ENCODE measurements around the gene RABEPK.
"Not testable (repeated sequence)": the region's sequence is repeated elsewhere in the genome, so short reads cannot be mapped to it uniquely, and the experiment has no call there.

RABEPK gene

DNA sequence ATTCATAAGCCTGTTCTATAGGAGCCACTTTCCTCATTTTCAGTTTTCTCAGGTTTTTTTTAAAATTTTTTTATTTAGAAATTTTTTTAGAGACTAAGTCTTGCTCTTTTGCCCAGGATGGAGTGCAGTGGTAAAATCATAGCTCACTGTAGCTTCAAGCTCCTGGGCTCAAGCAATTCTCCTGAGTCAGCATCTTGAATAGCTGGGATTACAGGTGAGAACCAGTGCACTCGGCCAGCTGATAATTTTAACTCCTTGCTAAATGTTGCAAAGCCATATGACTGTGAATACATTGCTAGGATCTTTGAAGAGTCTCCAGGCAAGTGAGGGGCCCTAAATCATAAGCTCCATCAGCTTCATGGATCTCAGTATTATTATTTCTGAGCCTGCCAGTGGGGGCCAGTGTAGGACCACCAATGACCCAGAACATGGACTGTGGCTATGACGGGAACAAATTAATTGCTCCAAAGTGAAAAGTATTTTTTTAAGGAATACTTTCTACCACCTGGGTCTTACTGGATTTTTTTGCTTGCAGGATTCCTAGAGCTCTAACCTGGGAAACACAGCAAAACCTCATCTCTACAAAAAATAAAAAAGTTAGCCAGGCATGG lies 55.5 kb downstream of the RABEPK start:
- DNase-seq = no peak

DNA sequence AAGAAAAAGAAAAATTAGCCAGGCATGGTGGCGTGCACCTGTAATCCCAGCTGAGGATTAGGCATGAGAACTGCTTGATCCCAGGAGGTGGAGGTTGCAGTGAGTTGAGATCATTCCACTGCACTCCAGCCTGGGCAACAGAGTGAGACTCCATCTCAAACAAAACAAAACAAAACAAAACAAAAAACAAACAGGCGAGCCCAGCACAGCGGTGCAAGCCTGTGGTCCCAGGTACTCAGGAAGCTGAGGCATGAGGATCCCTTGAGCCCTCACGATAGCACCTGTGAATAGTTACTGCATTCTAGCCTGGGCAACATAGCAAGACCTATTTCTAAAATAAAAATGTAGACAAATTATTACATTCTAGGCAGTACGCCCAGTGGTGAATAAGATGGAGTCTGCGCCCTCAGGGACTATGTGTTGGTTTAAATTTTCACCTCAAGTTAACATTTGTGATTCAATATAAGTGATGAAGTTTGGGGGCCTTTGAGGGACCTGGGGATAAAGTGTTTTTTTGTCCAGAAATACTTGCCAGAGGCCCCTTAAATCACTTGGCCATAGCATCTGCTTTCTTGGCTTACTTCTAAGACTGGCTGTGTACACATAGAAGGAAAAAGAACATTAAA lies 57.9 kb downstream of the RABEPK start:
- no peak for DNase-seq

DNA sequence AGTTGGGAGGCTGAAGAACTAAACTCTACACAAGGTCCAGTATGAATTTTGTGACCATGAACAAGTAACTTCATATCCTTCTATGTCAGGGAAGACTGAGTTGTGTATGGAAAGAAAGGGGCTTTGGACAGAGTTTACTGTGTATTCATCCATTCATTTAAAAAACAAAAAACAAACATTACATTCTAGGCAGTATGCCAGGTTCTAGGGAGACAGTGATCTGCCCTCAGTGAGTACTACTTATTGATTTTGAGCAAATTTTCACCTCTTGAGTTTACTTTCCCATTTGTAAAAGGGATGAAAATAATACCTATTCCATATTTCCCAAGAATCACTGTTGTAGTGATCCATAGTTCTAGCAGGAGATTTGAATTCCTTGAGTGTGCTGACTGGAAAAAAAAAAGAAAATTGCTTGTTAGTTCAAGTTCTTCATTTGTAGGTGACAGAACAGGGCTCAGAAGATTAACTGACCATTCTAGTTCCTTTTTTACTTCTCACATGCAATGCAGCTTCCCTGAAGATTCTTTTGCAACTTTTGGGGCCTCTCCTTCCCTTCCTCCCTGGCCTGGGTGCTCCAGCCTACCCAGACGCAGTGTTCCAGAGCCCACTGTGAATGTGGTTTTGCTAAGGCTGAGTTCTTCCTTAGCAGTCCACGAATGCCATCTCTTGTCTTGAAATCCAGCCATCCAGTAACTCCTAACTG lies 58.6 kb downstream of the RABEPK start:
- no peak for DNase-seq

DNA sequence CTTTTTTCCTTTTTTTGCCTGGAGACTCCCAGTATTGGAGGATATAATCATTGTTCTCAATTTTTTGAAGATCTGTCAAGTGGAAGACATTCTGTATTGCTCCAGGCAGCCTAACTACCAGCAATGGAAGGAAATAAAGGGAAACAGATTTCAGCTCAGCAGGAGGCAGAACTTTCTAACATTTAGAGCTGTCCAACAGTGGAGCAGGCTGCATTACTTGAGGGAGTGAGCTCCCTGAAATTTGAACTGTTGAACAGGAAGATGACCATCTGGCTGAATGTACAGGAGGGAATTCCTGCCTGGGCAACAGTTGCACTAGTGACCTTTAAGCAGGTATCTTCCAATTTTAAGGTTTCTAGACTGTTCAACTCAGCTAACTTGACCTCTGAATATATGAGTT lies 60.2 kb downstream of the RABEPK start:
- DNase-seq = no peak

DNA sequence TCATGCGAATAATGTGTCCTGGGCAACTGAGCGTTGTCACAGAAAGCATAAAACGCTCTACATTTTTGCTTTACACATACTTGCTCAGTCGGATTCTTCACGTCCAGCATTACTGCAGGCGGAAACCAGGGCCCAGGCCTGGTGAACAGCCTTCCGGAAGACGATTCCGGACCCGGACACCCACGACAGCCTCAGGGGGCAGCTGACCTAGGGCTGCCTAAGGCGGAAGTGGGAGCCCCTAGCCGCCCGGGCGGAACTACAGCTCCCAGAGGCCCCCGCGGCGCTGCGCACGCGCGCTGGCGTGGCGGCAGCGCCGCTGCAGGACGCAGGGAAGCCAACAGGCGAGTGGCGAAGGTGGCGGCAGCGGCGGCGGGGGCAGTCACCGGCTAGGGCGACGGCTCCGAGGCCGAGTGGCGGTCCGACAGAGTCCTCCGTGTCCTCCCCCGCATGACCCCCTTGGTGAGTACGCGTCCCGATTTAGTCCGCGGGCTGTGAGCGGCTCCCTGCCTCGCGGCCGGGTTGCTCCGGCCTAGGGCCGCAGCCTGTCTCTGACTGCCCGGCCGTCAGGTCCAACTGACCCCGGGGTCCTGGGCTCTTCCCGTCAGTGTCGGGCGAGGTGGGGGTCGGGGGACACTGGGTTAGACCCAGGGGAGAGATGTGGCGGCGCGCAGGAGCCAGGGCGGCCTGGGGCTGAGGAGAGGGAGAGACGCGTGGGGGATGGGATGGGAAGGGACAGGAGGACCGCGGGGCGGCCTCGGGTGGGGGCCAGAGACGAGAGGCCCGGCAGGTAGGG lies 61.4 kb downstream of the RABEPK start, which contains the start of gene GAPVD1:
TSS of gene GAPVD1 (plus strand) at position 326 of the 793 bp plus-strand sequence. CDS start 37,096 bp downstream, outside the sequence.
- peak; percentile 69 for DNase-seq

DNA sequence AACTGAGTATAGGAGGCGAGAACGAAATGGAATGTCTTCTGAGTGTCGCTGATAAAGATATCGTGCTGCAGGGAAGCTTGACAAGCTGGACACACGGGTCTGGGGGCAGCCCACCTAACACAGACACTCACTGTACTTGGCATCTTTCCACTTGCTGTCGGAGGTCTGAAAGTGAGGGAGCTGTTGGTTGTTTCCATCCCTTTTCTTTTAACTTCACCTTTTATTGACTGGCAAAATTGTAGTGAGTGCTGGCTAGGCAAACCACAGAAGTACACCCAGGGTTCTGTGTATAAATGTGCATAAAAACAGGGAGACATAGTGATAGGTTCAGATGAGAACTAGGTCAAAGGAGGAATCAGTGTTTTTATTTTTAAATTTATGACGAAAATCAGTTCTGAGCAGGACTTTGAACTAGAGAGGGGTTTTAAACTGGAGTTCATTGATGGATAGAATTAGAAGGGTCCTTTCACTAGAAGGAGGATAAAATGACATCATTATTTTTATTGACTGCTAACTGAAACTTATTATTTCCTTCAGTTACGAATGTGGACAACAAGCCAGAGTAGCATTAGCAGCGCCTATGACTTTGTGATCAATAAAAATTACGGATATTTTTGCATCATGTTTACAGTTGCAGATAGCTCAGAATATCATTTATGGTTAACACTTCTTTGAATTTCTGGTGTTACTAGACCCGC lies 62.1 kb downstream of the RABEPK start:
- DNase-seq = no peak

DNA sequence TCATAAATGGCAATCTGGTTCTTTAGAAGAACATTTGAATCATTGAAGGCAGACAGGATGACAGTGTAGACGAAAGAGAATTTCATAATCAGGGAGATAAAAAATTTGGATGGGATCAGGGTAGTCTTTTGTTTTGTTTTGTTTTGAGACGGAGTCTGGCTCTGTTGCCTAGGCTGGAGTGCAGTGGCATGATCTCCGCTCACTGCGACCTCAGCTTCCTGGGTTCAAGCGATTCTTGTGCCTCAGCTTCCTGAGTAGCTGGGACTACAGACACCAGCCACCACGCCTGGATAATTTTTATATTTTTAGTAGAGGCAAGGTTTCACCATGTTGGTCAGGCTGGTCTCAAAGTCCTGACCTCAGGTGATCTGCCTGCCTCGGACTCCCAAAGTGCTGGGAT lies 63.7 kb downstream of the RABEPK start:
- not testable (repeated sequence) for DNase-seq

DNA sequence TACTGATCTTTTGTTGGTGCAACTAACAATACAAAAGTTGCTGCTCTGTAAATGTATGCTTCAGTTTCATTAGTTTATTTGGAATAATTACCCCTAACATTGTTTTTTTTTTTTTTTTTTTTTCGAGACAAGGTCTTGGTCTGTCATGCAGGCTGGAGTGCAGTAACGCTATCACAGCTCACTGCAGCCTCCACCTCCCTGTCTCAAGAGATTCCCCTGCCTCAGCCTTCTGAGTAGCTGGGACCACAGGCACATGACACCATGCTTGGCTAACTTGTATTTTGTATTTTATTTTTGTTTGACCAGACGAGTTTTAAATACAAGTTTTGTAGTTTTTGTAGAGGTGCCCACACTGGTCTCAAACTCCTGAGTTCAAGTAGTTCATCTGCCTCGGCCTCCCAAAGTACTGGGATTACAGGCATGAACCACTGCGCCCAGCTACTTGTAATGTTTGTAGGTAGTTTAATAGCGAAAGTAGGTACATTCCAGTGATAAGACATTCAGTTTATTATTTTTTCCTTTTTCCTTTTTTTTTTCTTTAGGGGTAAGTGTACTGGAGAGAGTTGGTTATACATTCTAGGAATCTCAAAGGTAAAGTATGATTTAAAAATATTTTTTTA lies 68.2 kb downstream of the RABEPK start:
- DNase-seq = no peak

DNA sequence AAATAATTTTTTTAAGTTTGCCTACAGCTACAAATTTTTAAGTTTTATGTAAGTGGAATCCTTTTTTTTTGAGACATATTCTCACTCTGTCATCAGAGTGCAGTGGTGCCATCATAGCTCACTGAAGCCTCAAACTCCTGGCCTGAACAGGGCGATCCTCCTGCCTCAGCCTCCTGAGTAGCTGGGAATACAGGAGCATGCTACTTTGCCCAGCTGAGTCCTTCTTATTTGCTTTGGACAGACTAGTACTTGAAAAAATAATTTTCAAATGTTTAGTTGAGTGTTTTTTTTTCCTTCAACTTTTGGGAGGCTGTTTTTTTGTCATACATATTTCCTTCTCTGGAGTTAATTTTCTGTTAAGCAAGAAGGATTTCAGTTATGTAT lies 68.7 kb downstream of the RABEPK start:
- DNase-seq = no peak

DNA sequence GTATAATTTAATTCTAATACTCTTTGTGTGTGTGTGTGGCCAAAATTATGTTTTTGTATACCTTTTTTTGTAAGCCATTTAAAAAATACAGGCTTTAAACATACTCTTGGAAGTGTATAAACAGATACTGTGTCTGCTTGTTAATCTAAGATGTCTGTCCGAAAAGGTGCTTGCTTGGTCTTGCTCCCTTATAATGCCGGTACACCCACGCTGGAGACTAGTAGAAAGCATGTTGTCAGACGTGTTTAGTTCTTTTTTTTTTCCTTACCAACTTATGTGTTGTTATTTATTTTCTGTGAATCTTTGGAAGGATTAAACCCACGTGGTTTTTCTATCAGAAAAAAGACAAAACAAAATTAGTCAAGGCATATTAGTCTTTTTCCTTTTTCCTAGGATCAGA lies 70.7 kb downstream of the RABEPK start:
- no peak for DNase-seq

DNA sequence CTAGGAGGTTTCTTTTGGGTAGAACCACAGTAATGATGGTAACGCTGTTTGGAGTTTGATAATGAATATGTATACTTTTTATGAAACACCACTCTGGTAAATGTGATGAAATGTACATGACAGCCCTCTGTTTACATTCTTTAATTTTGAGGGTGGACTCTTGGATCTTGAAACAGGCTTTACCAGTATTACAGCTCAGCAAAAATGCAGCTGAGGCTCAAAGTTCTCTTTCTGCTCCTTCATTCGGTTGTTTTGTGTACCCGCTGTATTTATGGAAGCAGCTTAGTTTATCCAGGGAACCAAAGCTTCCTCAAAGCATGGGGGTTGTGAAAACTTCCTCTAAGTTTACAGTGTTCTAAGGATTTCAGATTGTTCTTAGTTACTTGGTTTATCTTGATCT lies 72.4 kb downstream of the RABEPK start:
- no peak for DNase-seq

DNA sequence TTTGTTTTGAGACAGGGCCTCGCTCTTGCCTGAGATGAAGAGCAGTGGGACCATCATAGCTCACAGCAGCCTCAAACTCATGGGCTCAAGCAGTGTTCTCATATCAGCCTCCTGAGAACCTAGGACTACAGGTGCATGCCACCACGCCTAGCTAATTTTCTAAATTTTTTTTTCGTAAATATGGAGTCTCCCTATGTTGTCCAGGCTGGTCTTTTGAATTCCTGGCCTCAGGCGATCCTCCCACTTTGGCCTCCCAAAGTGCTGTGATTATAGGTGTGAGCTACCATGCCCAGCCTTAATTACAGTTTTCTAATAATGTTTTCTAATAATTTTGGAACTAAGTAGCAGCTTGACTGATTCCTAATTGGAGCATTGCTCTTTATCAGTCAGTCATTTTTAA lies 76.4 kb downstream of the RABEPK start:
- DNase-seq = no peak

DNA sequence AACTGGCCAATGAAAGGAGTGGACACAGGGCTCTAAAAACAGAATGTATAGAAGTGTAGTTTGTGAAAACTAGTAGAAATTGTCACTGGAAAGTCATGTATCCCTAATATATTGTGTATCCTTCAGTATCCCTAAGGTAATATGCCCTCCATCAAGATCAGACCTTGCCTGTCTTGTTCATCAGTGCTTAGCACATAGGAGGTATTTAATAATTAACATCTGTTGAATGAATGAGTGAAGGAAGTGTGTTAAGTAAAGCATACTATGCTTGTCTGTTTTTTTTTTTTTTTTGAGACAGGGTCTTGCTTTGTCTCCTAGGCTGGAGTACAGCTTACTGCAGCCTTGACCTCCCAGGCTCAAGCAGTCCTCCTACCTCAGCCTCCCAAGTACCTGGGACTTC lies 77.1 kb downstream of the RABEPK start:
- no peak for DNase-seq

DNA sequence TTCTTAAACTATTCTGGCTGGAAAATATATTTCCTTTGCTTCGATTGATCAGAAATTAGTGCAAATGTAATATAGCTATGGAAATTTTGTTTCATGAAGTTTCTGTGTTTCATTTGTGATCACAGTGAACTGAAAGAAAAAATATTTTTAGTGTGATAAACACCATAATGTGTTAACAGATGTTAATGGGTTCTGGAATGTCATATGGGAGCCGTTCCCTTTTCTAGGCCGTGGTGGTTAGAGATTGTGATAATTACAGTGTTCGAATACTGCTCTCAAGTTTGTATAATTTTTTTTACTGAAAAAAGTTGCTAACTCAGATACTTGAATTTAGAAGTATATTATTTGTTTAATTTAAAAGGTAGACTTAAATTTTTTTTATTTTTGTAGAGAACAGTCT lies 80.6 kb downstream of the RABEPK start:
- DNase-seq = no peak

All from NCI-H1048 (cell line).